PFSK-1 (cell line): ENCODE measurements around the gene LIPE.

Source experiments
- FOXP2 ChIP-seq: optimal IDR thresholded peaks from 2 replicates; pipeline ENCODE3; 2011; ENCODE audit warnings: borderline replicate concordance, control low read depth, inconsistent platforms; ENCODE audit not compliant: insufficient read depth; ENCODE audit errors: extremely low read length, extremely low read depth
- POLR2AphosphoS5 ChIP-seq: IDR thresholded peaks from 2 replicates; pipeline ENCODE4 v1.6.1; 2012; ENCODE audit warnings: low read depth, mild to moderate bottlenecking, control low read depth, low read length, moderate library complexity
- SIN3A ChIP-seq: IDR thresholded peaks from 2 replicates; pipeline ENCODE4 v1.6.1; 2012; ENCODE audit warnings: mild to moderate bottlenecking, low read length, moderate library complexity, borderline replicate concordance; ENCODE audit not compliant: insufficient read depth
- TAF1 ChIP-seq: IDR thresholded peaks from 2 replicates; pipeline ENCODE4 v1.6.1; 2012; ENCODE audit warnings: low read length, control low read depth, borderline replicate concordance; ENCODE audit not compliant: insufficient read depth
- TF ChIP-seq, protein P1 (sequence below), 2 experiments: IDR thresholded peaks; 2 replicates each; pipeline versions ENCODE4 v1.6.1 to v1.8.0; 2011 to 2012; ENCODE audit warnings: low read depth in 2 of 2, low read length in 2 of 2, control low read depth in 1 of 2, inconsistent platforms in 1 of 2, mild to moderate bottlenecking in 1 of 2, moderate library complexity in 1 of 2; ENCODE audit not compliant: insufficient read depth in 1 of 2

LIPE gene

DNA sequence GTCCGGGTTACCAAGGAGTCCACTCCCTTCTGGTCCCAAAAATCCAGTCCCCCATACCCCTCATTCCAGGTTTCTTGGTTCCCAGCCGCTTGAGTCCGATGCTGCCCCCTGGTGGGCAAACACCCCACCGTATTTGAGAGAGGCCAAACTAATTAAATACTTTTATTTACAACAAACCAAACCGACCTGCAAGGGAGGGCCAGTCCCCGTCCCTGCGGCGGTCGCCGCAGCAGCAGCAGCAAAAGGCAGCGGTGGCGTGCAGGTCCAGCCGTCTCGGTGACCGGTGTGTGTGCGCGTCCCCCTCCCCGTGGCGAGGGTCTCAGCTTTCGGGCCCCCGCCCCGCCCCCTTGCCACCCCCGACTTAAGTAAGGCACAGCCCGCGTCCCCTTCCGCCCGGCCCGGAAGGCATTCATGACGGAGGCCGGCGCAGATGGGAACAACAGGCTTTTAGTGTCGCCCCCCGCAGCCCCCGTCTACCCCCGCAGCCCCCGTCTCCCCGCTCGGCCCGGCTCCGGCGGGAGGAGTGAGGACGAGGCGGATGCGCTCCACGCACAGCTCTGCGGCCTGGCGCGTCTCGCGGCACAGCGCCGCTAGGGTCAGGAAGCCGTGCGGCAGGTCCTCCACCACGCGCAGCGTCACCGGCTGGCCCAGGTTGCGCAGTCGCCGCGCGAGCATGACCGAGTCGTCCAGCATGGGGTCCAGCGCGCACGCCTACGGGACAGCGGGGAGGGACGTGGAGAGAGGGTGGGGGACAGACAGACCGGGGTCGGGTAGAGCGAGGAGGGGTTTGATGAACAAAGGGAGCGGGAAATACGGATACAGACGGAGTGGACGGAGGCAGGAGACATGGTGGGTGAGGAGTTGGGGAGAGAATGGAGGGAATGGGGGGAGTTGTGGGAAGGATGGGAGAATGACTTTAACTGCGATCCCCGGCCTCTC is 25.6 kb downstream of the LIPE start:
- TF ChIP-seq FOXP2 (peak; percentile 92), POLR2AphosphoS5 (no peak; the same call in 1 of the 2 replicates)

DNA sequence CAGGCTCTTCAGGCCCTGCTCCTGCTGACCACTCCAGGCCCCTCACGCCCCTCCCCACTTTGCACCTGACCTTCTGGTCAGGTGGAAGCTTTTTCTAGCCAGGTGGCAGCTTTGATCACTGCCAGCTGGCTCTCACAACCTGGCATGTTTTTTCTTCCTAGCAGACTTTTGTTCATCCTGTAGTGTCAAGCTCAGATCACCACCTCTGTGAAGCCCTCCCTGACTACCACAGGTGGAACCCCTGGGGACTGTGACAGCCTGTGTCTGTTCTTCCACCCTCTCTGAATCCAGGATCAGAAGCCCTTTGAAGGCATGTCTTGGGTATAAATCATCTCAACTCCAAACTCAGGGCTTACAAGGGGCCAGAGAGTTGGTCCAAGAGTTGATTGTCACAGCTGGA is 26.8 kb downstream of the LIPE start:
- no peak for TF ChIP-seq SIN3A

DNA sequence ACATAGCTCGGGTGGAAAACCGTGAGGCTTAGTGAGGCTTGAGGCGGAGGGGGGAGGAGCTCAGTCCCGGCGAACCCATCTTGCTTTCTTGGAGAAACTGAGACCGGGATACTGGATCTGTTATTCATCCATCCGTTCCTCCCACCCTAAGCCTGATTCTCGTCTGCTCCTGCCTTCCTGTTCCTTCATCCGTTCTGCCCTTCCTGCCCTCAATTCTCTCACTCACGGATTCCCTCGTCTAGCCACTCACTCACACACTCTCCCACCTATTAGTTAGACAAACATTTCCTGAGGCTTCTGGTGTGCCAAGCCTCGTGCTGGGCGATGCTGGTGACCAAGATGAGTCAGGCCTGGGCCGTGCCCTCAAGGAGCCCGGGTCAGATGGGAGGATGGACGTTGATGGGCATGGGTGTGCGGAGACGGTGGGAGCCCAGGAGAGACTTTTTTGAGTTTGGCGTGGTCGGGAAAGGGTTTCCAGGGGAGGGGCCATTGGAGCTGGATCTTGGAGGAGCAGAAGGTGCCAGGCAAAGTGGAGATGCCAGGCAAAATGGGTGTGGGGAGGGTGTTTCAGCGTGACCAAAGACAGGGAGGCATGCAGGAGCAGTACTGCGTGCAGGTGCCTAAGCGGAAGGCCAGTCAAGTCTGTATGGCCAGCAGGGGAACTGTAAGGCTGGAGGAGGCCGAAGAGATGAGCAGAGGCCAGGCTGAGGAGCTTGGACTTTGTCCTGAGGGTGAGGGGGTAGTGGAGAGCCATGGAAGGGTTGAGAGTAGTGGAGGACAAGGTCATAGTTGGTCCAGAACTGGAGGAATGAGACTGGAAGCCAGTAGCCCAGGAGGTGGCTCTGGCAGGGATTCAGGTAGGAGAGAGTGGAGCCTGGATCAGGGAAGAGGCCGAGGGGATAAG is 29.7 kb downstream of the LIPE start:
- TF ChIP-seq SIN3A: no peak
- TF ChIP-seq TAF1: no peak
- TF ChIP-seq, protein P1, sequence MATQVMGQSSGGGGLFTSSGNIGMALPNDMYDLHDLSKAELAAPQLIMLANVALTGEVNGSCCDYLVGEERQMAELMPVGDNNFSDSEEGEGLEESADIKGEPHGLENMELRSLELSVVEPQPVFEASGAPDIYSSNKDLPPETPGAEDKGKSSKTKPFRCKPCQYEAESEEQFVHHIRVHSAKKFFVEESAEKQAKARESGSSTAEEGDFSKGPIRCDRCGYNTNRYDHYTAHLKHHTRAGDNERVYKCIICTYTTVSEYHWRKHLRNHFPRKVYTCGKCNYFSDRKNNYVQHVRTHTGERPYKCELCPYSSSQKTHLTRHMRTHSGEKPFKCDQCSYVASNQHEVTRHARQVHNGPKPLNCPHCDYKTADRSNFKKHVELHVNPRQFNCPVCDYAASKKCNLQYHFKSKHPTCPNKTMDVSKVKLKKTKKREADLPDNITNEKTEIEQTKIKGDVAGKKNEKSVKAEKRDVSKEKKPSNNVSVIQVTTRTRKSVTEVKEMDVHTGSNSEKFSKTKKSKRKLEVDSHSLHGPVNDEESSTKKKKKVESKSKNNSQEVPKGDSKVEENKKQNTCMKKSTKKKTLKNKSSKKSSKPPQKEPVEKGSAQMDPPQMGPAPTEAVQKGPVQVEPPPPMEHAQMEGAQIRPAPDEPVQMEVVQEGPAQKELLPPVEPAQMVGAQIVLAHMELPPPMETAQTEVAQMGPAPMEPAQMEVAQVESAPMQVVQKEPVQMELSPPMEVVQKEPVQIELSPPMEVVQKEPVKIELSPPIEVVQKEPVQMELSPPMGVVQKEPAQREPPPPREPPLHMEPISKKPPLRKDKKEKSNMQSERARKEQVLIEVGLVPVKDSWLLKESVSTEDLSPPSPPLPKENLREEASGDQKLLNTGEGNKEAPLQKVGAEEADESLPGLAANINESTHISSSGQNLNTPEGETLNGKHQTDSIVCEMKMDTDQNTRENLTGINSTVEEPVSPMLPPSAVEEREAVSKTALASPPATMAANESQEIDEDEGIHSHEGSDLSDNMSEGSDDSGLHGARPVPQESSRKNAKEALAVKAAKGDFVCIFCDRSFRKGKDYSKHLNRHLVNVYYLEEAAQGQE (IDR thresholded peaks at IDR 0.05; ENCODE audit: insufficient read depth in 1 of 2, low read depth in 2 of 2, low read length in 2 of 2): no peak
- TF ChIP-seq POLR2AphosphoS5: no peak
- TF ChIP-seq FOXP2: no peak

DNA sequence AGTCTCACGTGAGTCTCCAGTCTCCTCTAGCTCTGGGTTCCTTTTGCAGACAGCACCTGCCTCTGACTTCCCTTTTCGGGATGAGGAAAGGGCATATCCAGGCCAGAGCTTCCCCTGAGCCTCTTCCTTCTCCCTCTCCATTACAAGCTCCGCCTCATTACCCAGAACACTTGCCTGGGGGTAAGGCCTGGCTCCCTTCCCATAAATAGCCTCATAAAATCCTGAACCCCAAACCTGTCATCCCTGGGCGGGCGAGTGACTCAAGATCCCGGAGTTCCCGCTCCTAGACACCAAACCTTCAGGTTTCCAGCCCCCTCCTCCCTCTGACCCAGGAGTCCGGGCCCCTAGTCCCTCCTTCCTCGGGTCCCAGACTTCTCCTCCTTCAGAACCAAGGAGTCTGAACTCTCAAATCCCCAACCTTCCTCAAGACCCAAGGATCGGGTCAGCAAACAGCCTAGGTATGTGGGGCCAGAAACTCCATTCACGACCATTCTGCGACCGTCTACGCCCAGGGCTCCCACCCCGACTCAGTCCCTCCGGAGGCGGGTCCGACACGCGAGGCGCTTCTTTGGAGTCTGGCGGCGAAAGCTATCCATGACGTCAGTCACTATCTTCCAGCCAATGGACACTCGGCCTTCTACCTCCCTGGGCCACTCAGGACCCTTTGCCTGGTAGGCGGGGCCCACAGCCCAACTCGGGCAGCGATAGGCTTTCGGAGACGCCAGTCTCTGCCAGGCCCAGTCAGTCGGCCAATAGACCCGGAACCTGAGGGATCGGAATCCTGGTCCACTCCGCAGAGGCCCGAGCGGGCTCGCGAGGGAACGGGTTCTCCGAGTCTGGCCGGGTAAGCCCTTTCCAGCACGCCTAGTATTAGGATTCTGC is 30.6 kb downstream of the LIPE start:
- TF ChIP-seq, protein P1 (IDR thresholded peaks at IDR 0.05; ENCODE audit: insufficient read depth in 1 of 2, low read depth in 2 of 2, low read length in 2 of 2): no peak
- TF ChIP-seq FOXP2 (peak; percentile 76), POLR2AphosphoS5 (peak; percentile 92), TAF1 (no peak), SIN3A (no peak)

DNA sequence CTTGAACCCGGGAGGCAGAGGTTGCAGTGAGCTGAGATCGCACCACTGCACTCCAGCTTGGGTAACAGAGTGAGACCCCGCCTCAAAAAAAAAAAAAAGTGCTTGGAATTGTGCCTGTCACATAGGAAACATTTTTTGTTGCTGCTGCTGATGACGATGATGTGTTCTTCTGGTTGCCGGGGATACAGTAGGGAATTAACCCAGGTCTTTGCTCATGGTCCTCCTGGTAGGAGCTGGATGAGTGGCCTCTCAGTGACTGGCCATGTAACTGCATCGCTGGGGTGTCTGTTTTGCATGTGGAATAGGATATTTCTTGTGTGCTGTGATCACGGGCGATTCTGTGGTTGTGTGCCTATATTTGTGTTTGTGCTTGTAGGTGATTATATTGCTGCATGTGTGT is 32.4 kb downstream of the LIPE start:
- TF ChIP-seq SIN3A (no peak), TAF1 (no peak), POLR2AphosphoS5 (no peak), FOXP2 (no peak)
- TF ChIP-seq, protein P1 (IDR thresholded peaks at IDR 0.05; ENCODE audit: insufficient read depth in 1 of 2, low read depth in 2 of 2, low read length in 2 of 2): no peak
